ENCODE results near the gene KIAA2012.

KIAA2012 gene

DNA sequence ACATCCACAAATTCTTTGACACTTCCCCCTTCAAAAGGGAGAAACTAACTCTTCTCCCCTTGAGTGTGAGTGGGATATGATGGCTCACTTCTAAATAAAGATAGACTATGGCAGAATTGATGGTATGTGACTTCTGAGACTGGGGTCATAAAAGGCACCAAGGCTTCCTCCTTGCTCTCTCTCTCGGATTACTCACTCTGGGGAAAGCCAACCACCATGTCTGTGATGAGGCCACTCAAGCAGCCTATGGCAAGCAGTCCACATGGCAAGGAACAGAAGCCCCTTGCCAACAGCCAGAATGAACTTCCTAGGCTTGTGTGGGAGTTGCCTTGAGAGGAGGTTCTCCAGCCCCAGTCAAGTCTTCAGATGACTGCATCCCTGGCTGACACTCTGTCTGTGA is 43.6 kb downstream of the KIAA2012 start:
- no peak for DNase-seq (ENCODE audit: low read depth)
- no peak overlapping the region for H3K4me3 ChIP-seq (ENCODE audit: low read depth, low read length)
- TF ChIP-seq, protein P1, sequence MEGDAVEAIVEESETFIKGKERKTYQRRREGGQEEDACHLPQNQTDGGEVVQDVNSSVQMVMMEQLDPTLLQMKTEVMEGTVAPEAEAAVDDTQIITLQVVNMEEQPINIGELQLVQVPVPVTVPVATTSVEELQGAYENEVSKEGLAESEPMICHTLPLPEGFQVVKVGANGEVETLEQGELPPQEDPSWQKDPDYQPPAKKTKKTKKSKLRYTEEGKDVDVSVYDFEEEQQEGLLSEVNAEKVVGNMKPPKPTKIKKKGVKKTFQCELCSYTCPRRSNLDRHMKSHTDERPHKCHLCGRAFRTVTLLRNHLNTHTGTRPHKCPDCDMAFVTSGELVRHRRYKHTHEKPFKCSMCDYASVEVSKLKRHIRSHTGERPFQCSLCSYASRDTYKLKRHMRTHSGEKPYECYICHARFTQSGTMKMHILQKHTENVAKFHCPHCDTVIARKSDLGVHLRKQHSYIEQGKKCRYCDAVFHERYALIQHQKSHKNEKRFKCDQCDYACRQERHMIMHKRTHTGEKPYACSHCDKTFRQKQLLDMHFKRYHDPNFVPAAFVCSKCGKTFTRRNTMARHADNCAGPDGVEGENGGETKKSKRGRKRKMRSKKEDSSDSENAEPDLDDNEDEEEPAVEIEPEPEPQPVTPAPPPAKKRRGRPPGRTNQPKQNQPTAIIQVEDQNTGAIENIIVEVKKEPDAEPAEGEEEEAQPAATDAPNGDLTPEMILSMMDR (IDR thresholded peaks at IDR 0.05; ENCODE audit: insufficient read depth, low read depth, low read length, missing control alignments), result no peak

DNA sequence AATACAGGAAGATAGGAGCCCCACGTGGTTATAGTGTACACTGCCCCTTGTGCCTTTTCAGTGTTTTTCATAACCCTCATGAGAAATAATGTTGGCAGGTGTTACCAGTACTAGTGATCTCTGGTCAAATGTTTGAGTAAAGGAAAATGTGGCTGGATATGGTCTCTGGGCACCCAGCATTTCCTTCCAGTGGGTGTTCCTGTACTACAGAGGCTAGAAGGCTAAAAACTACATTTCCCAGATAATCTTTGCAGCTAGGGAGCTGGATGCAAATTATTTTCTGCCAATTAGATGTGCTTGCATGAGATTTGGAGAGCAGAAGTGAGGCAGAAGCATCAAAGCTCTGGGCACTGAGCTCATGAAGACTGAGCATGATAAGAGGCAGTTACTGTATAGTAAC is 45.1 kb downstream of the KIAA2012 start:
- DNase-seq (ENCODE audit: low read depth), result no peak
- H3K4me3 ChIP-seq (ENCODE audit: low read depth, low read length), result no peak overlapping the region
- TF ChIP-seq, protein P1 (IDR thresholded peaks at IDR 0.05; ENCODE audit: insufficient read depth, low read depth, low read length, missing control alignments), result no peak

DNA sequence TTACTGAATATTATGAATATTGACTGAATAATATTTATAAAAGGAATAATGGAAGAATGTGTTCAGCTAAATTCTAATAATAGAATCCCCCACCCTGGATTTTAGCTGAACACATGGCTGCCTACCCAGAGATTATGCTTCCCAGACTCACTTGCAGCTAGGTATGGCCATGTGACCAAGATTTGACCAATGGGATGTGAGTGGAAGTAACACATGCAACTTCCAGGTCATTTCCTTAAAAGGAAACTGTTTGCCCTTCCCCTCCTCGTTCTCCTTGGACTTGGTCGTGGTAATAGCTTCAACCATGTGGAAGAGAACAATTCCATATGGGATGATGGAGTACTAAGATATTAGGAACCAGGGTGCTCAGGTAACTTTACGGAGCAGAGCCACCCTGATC is 47.8 kb downstream of the KIAA2012 start:
- DNase-seq (ENCODE audit: low read depth), result no peak
- TF ChIP-seq, protein P1 (IDR thresholded peaks at IDR 0.05; ENCODE audit: insufficient read depth, low read depth, low read length, missing control alignments), result no peak
- no peak overlapping the region for H3K4me3 ChIP-seq (ENCODE audit: low read depth, low read length)

DNA sequence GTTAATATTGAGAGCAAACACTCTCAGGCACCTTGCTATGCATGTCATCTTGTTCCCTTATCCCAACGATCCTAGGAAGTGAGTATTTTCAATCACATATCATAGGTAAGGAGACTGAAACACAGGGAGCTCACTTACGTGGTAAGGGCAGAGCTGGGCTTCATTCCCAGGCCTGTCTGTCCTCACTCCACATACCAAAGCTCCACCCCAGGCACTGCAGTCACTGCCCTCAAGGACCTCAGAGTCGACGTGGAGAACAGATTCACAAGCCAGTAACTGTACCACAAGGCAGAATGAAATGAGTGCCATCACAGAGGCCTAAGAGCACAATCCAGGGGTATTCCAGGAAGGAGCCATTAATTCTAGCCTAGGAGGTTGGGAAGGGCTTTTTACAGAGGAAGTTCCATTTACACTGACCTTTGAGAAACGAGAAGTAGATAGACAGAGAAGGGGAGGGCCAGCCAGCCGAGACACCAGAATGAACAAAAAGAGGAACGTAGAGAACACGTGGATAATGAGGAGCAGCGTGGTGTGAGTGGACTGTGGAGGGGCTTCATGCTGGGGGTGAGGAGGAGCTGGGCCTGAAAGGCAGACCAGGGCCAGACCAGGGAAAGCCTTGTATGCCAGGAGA is 48.6 kb downstream of the KIAA2012 start:
- DNase-seq (ENCODE audit: low read depth), result no peak
- TF ChIP-seq, protein P1 (IDR thresholded peaks at IDR 0.05; ENCODE audit: insufficient read depth, low read depth, low read length, missing control alignments), result no peak

DNA sequence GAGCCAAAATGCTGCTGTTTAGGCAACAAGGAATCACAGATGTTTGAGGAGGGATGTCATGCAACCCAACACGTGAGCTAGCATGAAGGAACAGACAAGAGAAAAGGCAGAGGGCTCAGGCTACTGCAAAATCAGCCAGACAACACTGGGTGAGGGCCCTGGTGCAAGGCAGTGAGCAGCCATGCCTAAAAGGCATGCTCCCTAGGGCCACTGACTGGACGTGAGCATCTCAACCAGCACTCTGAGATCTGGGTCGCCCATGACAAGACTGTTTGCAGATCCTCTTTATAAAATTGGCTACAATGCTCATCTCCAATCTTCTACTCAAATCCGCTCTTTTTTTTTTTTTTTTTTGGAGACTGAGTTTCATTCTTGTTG is 49.1 kb downstream of the KIAA2012 start:
- DNase-seq (ENCODE audit: low read depth), result no peak
- no peak overlapping the region for H3K4me3 ChIP-seq (ENCODE audit: low read depth, low read length)
- TF ChIP-seq, protein P1 (IDR thresholded peaks at IDR 0.05; ENCODE audit: insufficient read depth, low read depth, low read length, missing control alignments), result no peak

More for the DNA sequence above, 48.6 kb downstream of the KIAA2012 start:
- no peak overlapping the region for H3K4me3 ChIP-seq (ENCODE audit: low read depth, low read length)

DNA sequence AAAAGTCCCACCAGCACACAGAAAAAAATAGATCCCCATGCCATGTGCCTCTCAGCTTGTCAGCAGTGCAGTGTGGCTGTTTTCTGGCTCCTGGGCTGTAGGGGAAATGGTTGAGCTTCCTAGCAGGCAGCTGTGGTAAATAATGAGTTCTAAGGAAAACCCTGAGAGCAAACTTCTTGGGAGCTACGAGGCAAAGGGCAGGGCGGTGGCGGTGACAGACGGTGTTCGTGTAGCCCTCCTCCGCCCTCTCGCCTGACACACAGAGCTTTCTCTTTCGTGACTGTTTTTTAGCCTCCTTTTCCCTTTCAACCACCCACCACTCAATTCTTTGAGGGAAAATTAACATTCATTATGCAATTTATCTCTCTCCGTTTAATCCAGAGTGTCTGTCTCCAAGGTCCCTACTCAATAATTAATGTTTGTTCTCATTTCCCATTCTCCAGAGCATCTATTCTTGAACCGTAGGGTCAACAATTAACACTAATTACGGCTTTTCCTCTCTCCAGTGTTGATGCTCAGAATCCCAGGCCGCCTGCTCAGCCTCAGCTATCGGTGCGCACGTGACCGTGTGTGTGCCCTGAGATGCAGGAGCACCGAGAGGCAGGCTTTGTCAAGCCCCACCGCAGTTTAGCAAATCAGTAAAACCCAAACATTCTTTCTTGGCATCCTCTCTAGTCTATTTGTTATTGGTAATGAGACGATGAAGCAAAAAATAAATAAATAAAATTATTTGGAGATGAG is 50.1 kb downstream of the KIAA2012 start:
- DNase-seq (ENCODE audit: low read depth), result no peak
- no peak overlapping the region for H3K4me3 ChIP-seq (ENCODE audit: low read depth, low read length)
- TF ChIP-seq, protein P1 (IDR thresholded peaks at IDR 0.05; ENCODE audit: insufficient read depth, low read depth, low read length, missing control alignments), result no peak

All from GM12865 (cell line).